ENCODE results near the gene SALL3. TPM values are rescaled to one million over a fixed set of nuclear protein-coding genes. Genes with fewer than 3 reads are reported as not detected.
"Not testable (repeated sequence)": the region's sequence is repeated elsewhere in the genome, so short reads cannot be mapped to it uniquely, and the experiment has no call there.

SALL3 gene
- total and polyA plus RNA-seq, 10 donors: not detected

DNA sequence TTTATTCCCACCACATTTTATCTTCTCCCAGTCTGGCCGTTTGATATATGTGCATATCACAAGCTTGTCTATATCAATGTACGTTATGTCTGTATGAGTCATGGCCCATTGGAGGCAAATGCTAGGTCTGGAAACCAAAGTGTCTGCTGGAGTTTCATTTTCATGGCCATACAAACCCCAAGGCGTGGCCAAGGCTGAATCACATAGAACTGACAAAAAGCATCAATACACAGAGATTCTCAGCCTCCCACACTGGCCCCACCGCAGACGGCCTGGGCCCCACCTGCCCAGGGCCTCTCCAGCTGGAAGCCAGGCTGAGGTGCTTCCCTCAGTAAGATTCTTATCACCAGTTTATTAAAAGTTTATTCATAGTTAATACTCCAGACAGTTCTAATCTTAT lies 40.5 kb upstream of the SALL3 start:
- DNase-seq: no peak
- intact Hi-C loops (cut with DNase I; ENCODE audit: low total_unique reads): no loop called here
- H3K9me3 ChIP-seq: no peaks in the 10 kb centered on the region
- no peaks in the 10 kb centered on the region for H3K27me3 ChIP-seq (replicated peaks in 1 of 7)
- H3K4me1 ChIP-seq: no peaks in the 10 kb centered on the region
- H3K4me3 ChIP-seq: no peak overlapping the region
- H3K36me3 ChIP-seq: no peaks in the 10 kb centered on the region
- 64 to 76% (median 73%) methylated on average over 5 of the region's 5 CpGs for WGBS, 5 donors
- TF ChIP-seq POLR2A (IDR thresholded peaks at IDR 0.05) (no peak), POLR2AphosphoS5 (IDR thresholded peaks at IDR 0.05) (no peak)
- TF ChIP-seq, protein P1, sequence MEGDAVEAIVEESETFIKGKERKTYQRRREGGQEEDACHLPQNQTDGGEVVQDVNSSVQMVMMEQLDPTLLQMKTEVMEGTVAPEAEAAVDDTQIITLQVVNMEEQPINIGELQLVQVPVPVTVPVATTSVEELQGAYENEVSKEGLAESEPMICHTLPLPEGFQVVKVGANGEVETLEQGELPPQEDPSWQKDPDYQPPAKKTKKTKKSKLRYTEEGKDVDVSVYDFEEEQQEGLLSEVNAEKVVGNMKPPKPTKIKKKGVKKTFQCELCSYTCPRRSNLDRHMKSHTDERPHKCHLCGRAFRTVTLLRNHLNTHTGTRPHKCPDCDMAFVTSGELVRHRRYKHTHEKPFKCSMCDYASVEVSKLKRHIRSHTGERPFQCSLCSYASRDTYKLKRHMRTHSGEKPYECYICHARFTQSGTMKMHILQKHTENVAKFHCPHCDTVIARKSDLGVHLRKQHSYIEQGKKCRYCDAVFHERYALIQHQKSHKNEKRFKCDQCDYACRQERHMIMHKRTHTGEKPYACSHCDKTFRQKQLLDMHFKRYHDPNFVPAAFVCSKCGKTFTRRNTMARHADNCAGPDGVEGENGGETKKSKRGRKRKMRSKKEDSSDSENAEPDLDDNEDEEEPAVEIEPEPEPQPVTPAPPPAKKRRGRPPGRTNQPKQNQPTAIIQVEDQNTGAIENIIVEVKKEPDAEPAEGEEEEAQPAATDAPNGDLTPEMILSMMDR (IDR thresholded peaks at IDR 0.05 in 8 of 11, conservative IDR thresholded peaks at IDR 0.05 in 3 of 11): no peak
- no peak overlapping the region for H3K27ac ChIP-seq

DNA sequence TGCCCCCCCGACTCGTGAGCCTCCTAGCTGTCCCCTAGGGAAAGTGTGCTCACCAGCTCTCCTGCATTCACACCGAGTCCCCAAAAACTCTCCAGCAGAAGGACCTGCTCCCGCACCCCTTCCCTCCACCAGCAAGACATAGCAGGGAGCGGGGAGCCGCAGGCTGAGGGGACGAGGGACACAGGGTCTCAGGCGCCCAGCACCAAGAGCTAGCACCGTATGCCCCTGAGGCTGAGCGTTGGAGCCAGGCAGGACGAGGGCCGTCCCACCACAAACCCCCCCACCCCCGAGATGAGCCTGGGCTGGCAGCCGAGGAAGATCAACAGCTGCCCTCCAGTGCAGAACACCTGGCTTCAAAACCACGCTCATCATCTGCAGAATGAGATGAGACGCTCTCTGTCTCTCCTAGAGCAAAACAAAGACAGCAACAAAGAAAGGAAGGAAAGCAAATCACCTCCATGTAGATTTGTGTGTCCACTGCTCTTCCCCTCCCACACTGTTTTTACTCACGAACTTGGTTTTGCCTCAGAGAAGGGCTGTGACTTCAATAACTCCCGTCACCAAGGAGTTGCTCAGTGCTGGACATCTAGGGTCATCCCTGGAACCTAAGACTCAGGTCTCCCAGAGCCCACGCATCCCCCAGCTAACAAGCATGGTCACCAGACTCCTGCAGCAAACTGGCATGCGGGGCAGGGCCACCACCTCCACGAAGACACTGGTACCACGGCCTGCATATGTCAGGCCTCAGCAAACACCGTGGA lies 39.7 kb upstream of the SALL3 start:
- intact Hi-C loops (cut with DNase I; ENCODE audit: low total_unique reads): no loop called here
- WGBS, 5 donors: 72 to 83% (median 81%) methylated on average over 22 to 23 of the region's 23 CpGs
- no peaks in the 10 kb centered on the region for H3K9me3 ChIP-seq
- no peak for TF ChIP-seq POLR2A (IDR thresholded peaks at IDR 0.05)
- no peak for TF ChIP-seq POLR2AphosphoS5 (IDR thresholded peaks at IDR 0.05)
- TF ChIP-seq, protein P1 (IDR thresholded peaks at IDR 0.05 in 8 of 11, conservative IDR thresholded peaks at IDR 0.05 in 3 of 11): no peak
- H3K27ac ChIP-seq: no peak overlapping the region
- no peak for DNase-seq
- H3K36me3 ChIP-seq: no peaks in the 10 kb centered on the region
- no peaks in the 10 kb centered on the region for H3K27me3 ChIP-seq (replicated peaks in 1 of 7)
- no peaks in the 10 kb centered on the region for H3K4me1 ChIP-seq
- H3K4me3 ChIP-seq: no peak overlapping the region

DNA sequence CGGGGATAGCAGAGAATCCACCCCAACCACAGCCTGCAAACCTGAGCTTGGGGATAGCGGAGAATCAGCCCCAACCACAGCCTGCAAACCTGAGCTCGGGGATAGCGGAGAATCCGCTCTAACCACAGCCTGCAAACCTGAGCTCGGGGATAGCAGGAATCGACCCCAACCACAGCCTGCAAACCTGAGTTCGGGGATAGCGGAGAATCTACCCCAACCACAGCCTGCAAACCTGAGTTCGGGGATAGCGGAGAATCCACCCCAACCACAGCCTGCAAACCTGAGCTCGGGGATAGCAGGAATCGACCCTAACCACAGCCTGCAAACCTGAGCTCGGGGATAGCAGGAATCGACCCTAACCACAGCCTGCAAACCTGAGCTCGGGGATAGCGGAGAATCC lies 37.4 kb upstream of the SALL3 start:
- intact Hi-C loops (cut with DNase I; ENCODE audit: low total_unique reads); H3K9me3 ChIP-seq; H3K36me3 ChIP-seq; H3K4me1 ChIP-seq; H3K27ac ChIP-seq; DNase-seq; H3K27me3 ChIP-seq (replicated peaks in 1 of 7); H3K4me3 ChIP-seq: not testable (repeated sequence)
- WGBS, 5 donors: 77 to 95% (median 89%) methylated on average over 14 to 17 of the region's 17 CpGs

DNA sequence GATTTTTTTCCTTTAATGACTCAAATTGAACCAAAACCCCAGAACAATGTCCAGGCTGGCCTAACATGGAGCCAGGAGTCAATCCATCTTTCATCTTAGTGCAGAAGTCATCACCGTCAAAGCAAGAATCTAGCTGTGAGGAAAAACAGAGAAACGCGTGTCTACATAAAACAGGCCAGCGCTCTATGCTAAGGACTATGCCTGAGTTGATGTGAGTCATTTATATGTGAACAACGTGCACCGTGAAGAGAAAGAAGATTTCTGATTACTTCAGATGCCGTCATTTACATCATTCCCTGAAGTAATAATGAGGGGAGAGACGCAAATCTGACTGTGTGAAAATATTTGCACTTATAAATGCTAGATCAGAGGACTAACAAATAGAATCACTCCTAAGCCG lies 34.0 kb upstream of the SALL3 start:
- WGBS, 5 donors: 79 to 86% (median 83%) methylated on average over 9 of the region's 9 CpGs
- H3K9me3 ChIP-seq: peaks cover 0 to 4% (median 0%) of the 10 kb centered on the region in 8 donors
- TF ChIP-seq POLR2A (IDR thresholded peaks at IDR 0.05) (no peak), POLR2AphosphoS5 (IDR thresholded peaks at IDR 0.05) (no peak)
- TF ChIP-seq, protein P1 (IDR thresholded peaks at IDR 0.05 in 8 of 11, conservative IDR thresholded peaks at IDR 0.05 in 3 of 11): no peak
- H3K27ac ChIP-seq: no peak overlapping the region
- H3K4me1 ChIP-seq: no peaks in the 10 kb centered on the region
- intact Hi-C loops (cut with DNase I; ENCODE audit: low total_unique reads): no loop called here
- peaks cover 0 to 24% (median 0%) of the 10 kb centered on the region in 7 donors for H3K27me3 ChIP-seq (replicated peaks in 1 of 7)
- no peak for DNase-seq
- H3K4me3 ChIP-seq: no peak overlapping the region
- H3K36me3 ChIP-seq: no peaks in the 10 kb centered on the region
